Loucy (cell line): ENCODE data around the gene CDK13.

Source experiments
- H2AFZ ChIP-seq: fragments of 200-600 bp; sonication (generic); 2 replicates; pipeline ENCODE4 v1.6.0; 2016; ENCODE audit warnings: antibody characterized with exemption, mild to moderate bottlenecking, low read length, moderate library complexity
- H3F3A ChIP-seq: fragments of 200-600 bp; 2 replicates; pipeline ENCODE4 v1.6.0; 2016; ENCODE audit warnings: antibody characterized with exemption, low read depth, mild to moderate bottlenecking
- H3K27me3 ChIP-seq: fragments of 200-600 bp; sonication (generic); 2 replicates; pipeline ENCODE4 v1.6.1; 2014; ENCODE audit warnings: low read length, mild to moderate bottlenecking; ENCODE audit not compliant: insufficient read depth, poor library complexity, severe bottlenecking
- H3K36me3 ChIP-seq: fragments of 200-600 bp; sonication (generic); 2 replicates; pipeline ENCODE4 v1.6.1; 2016; ENCODE audit warnings: low read length; ENCODE audit not compliant: insufficient read depth
- H3K4me1 ChIP-seq: fragments of 200-600 bp; sonication (generic); 2 replicates; pipeline ENCODE4 v1.5.1; 2014; ENCODE audit warnings: low read length, mild to moderate bottlenecking; ENCODE audit not compliant: insufficient read depth, poor library complexity, severe bottlenecking
- H3K4me2 ChIP-seq: fragments of 200-600 bp; sonication (generic); 2 replicates; pipeline ENCODE4 v1.6.0; 2014; ENCODE audit warnings: antibody characterized with exemption, low read length, low read depth, mild to moderate bottlenecking; ENCODE audit not compliant: poor library complexity, severe bottlenecking
- H3K4me3 ChIP-seq: fragments of 200-600 bp; sonication (generic); 2 replicates; pipeline ENCODE4 v1.5.1; 2014; ENCODE audit warnings: low read length, mild to moderate bottlenecking, mixed read lengths; ENCODE audit not compliant: poor library complexity, severe bottlenecking
- H3K79me2 ChIP-seq: fragments of 200-600 bp; sonication (generic); 2 replicates; pipeline ENCODE4 v1.6.1; 2014; ENCODE audit warnings: low read length; ENCODE audit not compliant: insufficient read depth
- H3K9ac ChIP-seq: fragments of 200-600 bp; sonication (generic); 2 replicates; pipeline ENCODE4 v1.6.0; 2014; ENCODE audit warnings: mild to moderate bottlenecking, low read depth, low read length, moderate library complexity; ENCODE audit not compliant: poor library complexity, severe bottlenecking
- H3K9me2 ChIP-seq: fragments of 200-600 bp; sonication (generic); replicated peaks from 2 replicates; pipeline ENCODE4 v1.6.1; 2016; ENCODE audit warnings: low read depth, low read length, mixed read lengths
- H3K9me3 ChIP-seq: fragments of 200-600 bp; sonication (generic); 2 replicates; pipeline ENCODE4 v1.6.1; 2014; ENCODE audit warnings: mild to moderate bottlenecking, antibody characterized with exemption, low read length, low read depth; ENCODE audit not compliant: insufficient read depth
- H4K20me1 ChIP-seq: fragments of 200-600 bp; sonication (generic); 2 replicates; pipeline ENCODE4 v1.6.0; 2014; ENCODE audit warnings: antibody characterized with exemption, low read length, mild to moderate bottlenecking; ENCODE audit not compliant: insufficient read depth, poor library complexity, severe bottlenecking
- CTCF ChIP-seq: fragments of 200-600 bp; sonication (generic); conservative IDR thresholded peaks from 2 replicates; pipeline ENCODE4 v1.5.1; 2014; ENCODE audit warnings: mild to moderate bottlenecking, antibody characterized with exemption, low read length
- EZH2phosphoT487 ChIP-seq: fragments of 200-600 bp; IDR thresholded peaks from 2 replicates; pipeline ENCODE4 v1.6.1; 2018; ENCODE audit warnings: antibody characterized with exemption, mild to moderate bottlenecking, moderate library complexity, borderline replicate concordance

Gene CDK13

GRCh38 chr7:40009301-40009700 lies 59.2 kb downstream of the CDK13 start:
- H2AFZ ChIP-seq, result no peak overlapping the region
- TF ChIP-seq CTCF, result no peak
- TF ChIP-seq EZH2phosphoT487, result no peak
- peaks cover 50% of the 10 kb centered on the region; the same call in 1 of the 2 replicates for H3K36me3 ChIP-seq

GRCh38 chr7:40014376-40014775 lies 64.3 kb downstream of the CDK13 start:
- Histone ChIP-seq H3K9me3 (no peaks in the 10 kb centered on the region), H3K9ac (no peak overlapping the region), H3K36me3 (peaks cover 34% of the 10 kb centered on the region; the same call in 1 of the 2 replicates), H3K27me3 (no peaks in the 10 kb centered on the region), H4K20me1 (no peaks in the 10 kb centered on the region), H3K9me2 (no peaks in the 10 kb centered on the region), H3K79me2 (no peaks in the 10 kb centered on the region), H3K4me1 (peaks cover 11% of the 10 kb centered on the region), H3F3A (no peaks in the 10 kb centered on the region; the same call in 1 of the 2 replicates), H3K4me2 (no peak overlapping the region), H2AFZ (no peak overlapping the region), H3K4me3 (no peak overlapping the region)
- TF ChIP-seq CTCF (no peak), EZH2phosphoT487 (no peak)

More at GRCh38 chr7:40009301-40009700, 59.2 kb downstream of the CDK13 start:
- Histone ChIP-seq H3K4me1 (no peaks in the 10 kb centered on the region), H3K4me3 (no peak overlapping the region), H3K9me2 (no peaks in the 10 kb centered on the region), H3K9ac (no peak overlapping the region), H3K79me2 (no peaks in the 10 kb centered on the region), H4K20me1 (peaks cover 3% of the 10 kb centered on the region), H3F3A (no peaks in the 10 kb centered on the region), H3K9me3 (no peaks in the 10 kb centered on the region), H3K27me3 (no peaks in the 10 kb centered on the region), H3K4me2 (no peak overlapping the region)

GRCh38 chr7:40015790-40016296 lies 65.8 kb downstream of the CDK13 start:
- H4K20me1 ChIP-seq, result no peaks in the 10 kb centered on the region
- no peak overlapping the region for H3K4me3 ChIP-seq
- no peaks in the 10 kb centered on the region for H3K9me2 ChIP-seq
- H3K4me2 ChIP-seq, result no peak overlapping the region
- no peak overlapping the region for H2AFZ ChIP-seq
- H3K27me3 ChIP-seq, result no peaks in the 10 kb centered on the region
- no peaks in the 10 kb centered on the region; the same call in 1 of the 2 replicates for H3F3A ChIP-seq
- H3K4me1 ChIP-seq, result peaks cover 11% of the 10 kb centered on the region
- H3K9ac ChIP-seq, result no peak overlapping the region
- TF ChIP-seq CTCF (no peak), EZH2phosphoT487 (no peak)
- no peaks in the 10 kb centered on the region for H3K79me2 ChIP-seq
- H3K9me3 ChIP-seq, result no peaks in the 10 kb centered on the region
- H3K36me3 ChIP-seq, result peaks cover 29% of the 10 kb centered on the region; the same call in 1 of the 2 replicates
